ENCODE measurements around the gene RBM3. TPM values are rescaled to one million over a fixed set of nuclear protein-coding genes. Genes with fewer than 3 reads are reported as not detected.

RBM3 gene
- total RNA-seq, 1 experiment from 2014 or later: 233 TPM

DNA sequence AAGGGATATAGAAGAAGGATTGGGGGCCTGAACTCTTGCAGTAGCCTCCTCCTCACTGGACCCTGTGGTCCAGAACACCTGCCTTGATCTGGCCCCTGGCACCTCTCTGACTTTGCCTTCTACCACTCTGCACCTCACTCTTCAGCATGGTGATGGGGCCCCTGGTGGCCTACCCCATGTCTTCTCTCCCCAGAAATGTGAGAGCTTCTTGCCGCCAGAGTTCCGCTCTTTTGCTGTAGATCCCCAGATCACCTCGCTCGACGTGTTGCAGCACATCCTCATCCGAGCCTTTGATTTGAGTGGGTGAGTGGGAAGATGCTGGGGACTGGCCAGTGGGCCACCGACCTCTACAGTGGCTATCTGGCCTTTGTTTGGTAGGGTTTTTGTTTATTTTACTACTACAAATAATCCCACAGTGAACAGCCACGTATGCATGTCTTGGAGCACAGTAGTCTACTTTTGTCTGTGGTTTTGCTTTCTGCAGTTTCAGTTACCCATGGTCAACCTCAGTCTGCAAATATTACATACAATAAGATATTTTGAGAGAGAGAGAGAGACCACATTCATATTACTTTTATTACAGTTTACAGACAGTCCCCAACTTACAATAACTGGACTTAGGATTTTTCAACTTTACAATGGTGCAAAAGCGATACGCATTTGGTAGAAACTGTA is 33.0 kb upstream of the RBM3 start (continued):
- TF ChIP-seq, protein P1, sequence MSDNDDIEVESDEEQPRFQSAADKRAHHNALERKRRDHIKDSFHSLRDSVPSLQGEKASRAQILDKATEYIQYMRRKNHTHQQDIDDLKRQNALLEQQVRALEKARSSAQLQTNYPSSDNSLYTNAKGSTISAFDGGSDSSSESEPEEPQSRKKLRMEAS (IDR thresholded peaks at IDR 0.05): no peak
- TF ChIP-seq ZFX (IDR thresholded peaks at IDR 0.05): no peak
- TF ChIP-seq, protein P2, sequence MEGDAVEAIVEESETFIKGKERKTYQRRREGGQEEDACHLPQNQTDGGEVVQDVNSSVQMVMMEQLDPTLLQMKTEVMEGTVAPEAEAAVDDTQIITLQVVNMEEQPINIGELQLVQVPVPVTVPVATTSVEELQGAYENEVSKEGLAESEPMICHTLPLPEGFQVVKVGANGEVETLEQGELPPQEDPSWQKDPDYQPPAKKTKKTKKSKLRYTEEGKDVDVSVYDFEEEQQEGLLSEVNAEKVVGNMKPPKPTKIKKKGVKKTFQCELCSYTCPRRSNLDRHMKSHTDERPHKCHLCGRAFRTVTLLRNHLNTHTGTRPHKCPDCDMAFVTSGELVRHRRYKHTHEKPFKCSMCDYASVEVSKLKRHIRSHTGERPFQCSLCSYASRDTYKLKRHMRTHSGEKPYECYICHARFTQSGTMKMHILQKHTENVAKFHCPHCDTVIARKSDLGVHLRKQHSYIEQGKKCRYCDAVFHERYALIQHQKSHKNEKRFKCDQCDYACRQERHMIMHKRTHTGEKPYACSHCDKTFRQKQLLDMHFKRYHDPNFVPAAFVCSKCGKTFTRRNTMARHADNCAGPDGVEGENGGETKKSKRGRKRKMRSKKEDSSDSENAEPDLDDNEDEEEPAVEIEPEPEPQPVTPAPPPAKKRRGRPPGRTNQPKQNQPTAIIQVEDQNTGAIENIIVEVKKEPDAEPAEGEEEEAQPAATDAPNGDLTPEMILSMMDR (IDR thresholded peaks at IDR 0.05 in 2 of 3, conservative IDR thresholded peaks at IDR 0.05 in 1 of 3; ENCODE audit: borderline replicate concordance in 1 of 3, insufficient read depth in 1 of 3, low read depth in 2 of 3, low read length in 2 of 3): no peak
- no peak for TF ChIP-seq POLR2AphosphoS5 (IDR thresholded peaks at IDR 0.05; ENCODE audit: low read depth, low read length)
- no peak for TF ChIP-seq SRF (IDR thresholded peaks at IDR 0.05; ENCODE audit: low read depth)
- no peak for TF ChIP-seq ELF1 (IDR thresholded peaks at IDR 0.05; ENCODE audit: borderline replicate concordance, low read depth)
- no peak for TF ChIP-seq FOSL1 (IDR thresholded peaks at IDR 0.05; ENCODE audit: low read depth)
- TF ChIP-seq RAD21 (IDR thresholded peaks at IDR 0.05; ENCODE audit: low read depth): no peak
- no peak for TF ChIP-seq EZH2 (IDR thresholded peaks at IDR 0.05)
- no peak for TF ChIP-seq TCF7L2 (IDR thresholded peaks at IDR 0.05; ENCODE audit: borderline replicate concordance, extremely low read depth, insufficient read depth, insufficient read length)

DNA sequence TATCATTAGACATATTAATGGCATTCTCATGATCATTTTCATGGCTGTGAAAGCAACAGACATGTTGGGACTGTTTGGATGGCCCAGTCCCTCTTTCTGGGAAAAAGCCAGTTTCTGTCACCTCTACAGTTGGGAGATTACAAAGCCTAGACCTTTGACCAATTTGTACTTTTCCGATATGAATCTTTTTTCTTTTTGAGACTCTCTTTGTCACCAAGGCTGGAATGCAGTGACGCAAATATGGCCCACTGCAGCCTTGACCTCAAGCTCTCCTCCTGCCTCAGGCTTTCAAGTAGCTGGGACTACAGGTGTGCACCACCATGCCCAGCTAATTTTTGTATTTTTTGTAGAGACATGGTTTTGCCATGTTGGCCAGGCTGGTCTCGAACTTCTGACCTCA is 25.4 kb upstream of the RBM3 start:
- H3K79me2 ChIP-seq (ENCODE audit: insufficient read depth, low read length): no peaks in the 10 kb centered on the region
- H2AFZ ChIP-seq (ENCODE audit: low read depth, low read length, poor library complexity, severe bottlenecking): no peak overlapping the region
- no peak for DNase-seq (ENCODE audit: low read depth, low spot score)
- no peak overlapping the region for H3K4me2 ChIP-seq (ENCODE audit: low read length)
- no peaks in the 10 kb centered on the region for H3K36me3 ChIP-seq (ENCODE audit: control insufficient read depth in 1 of 2, insufficient read depth in 2 of 2, low read length in 2 of 2)
- H3K27me3 ChIP-seq (ENCODE audit: insufficient read depth, low read length): no peaks in the 10 kb centered on the region
- ChIA-PET POLR2A (interaction anchor here (0.6 kb wide), 1 partner anchor 16 kb away, joined by 3 read pairs; no protein-coding TSS in a partner anchor), RAD21 (ENCODE audit: low non-redundant PET in 1 of 2, low total read pairs in 2 of 2, uncharacterized antibody in 2 of 2, unreplicated experiment in 2 of 2) (no interaction called here), CTCF (no interaction called here)
- no peak for ATAC-seq
- no peaks in the 10 kb centered on the region for H4K20me1 ChIP-seq (ENCODE audit: insufficient read depth)
- no peaks in the 10 kb centered on the region for H3K4me1 ChIP-seq (ENCODE audit: control insufficient read depth in 1 of 2, insufficient read depth in 2 of 2, low read length in 2 of 2)
- BruUV-seq (replicated peaks): no TSS peak
- H3K9me2 ChIP-seq (ENCODE audit: insufficient read depth): no peaks in the 10 kb centered on the region
- H3K4me3 ChIP-seq (replicated peaks in 1 of 2; ENCODE audit: low read depth in 1 of 2, low read length in 2 of 2): no peak overlapping the region
- H3K9me3 ChIP-seq (ENCODE audit: control insufficient read depth in 1 of 2, insufficient read depth in 1 of 2, low read depth in 1 of 2, low read length in 2 of 2): no peaks in the 10 kb centered on the region
- intact Hi-C loops (cut with micrococcal nuclease): no loop called here
- H3K9ac ChIP-seq (ENCODE audit: low read length): no peak overlapping the region
- H3K27ac ChIP-seq (ENCODE audit: low read depth, low read length): no peak overlapping the region
- TF ChIP-seq CBX3 (IDR thresholded peaks at IDR 0.05; ENCODE audit: low read depth) (no peak), ZNF274 (IDR thresholded peaks at IDR 0.05; ENCODE audit: low read depth, low read length) (no peak), ELF1 (IDR thresholded peaks at IDR 0.05; ENCODE audit: borderline replicate concordance, low read depth) (no peak), CEBPB (IDR thresholded peaks at IDR 0.05; ENCODE audit: low read depth) (no peak), FOSL1 (IDR thresholded peaks at IDR 0.05; ENCODE audit: low read depth) (no peak), EZH2phosphoT487 (IDR thresholded peaks at IDR 0.05; ENCODE audit: borderline replicate concordance) (no peak), POLR2AphosphoS5 (IDR thresholded peaks at IDR 0.05; ENCODE audit: low read depth, low read length) (no peak), EGR1 (IDR thresholded peaks at IDR 0.05; ENCODE audit: low read depth) (no peak), SIN3A (IDR thresholded peaks at IDR 0.05; ENCODE audit: low read depth) (no peak)
- TF ChIP-seq, protein P2 (IDR thresholded peaks at IDR 0.05 in 2 of 3, conservative IDR thresholded peaks at IDR 0.05 in 1 of 3; ENCODE audit: borderline replicate concordance in 1 of 3, insufficient read depth in 1 of 3, low read depth in 2 of 3, low read length in 2 of 3): no peak
- TF ChIP-seq, protein P3, sequence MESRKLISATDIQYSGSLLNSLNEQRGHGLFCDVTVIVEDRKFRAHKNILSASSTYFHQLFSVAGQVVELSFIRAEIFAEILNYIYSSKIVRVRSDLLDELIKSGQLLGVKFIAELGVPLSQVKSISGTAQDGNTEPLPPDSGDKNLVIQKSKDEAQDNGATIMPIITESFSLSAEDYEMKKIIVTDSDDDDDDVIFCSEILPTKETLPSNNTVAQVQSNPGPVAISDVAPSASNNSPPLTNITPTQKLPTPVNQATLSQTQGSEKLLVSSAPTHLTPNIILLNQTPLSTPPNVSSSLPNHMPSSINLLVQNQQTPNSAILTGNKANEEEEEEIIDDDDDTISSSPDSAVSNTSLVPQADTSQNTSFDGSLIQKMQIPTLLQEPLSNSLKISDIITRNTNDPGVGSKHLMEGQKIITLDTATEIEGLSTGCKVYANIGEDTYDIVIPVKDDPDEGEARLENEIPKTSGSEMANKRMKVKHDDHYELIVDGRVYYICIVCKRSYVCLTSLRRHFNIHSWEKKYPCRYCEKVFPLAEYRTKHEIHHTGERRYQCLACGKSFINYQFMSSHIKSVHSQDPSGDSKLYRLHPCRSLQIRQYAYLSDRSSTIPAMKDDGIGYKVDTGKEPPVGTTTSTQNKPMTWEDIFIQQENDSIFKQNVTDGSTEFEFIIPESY (IDR thresholded peaks at IDR 0.05; ENCODE audit: extremely low read depth, insufficient replicate concordance, low read length): no peak
- TF ChIP-seq, protein P4, sequence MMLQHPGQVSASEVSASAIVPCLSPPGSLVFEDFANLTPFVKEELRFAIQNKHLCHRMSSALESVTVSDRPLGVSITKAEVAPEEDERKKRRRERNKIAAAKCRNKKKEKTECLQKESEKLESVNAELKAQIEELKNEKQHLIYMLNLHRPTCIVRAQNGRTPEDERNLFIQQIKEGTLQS (IDR thresholded peaks at IDR 0.05): no peak
